H9 (cell line): ENCODE measurements around the gene TM9SF1. TPM values are rescaled to one million over a fixed set of nuclear protein-coding genes. Genes with fewer than 3 reads are reported as not detected.

ENCODE experiments used
- DNase-seq: peaks from one replicate; pipeline ENCODE4 v3.0.0-alpha.2; 2017
- H2AFZ ChIP-seq: one replicate; pipeline ENCODE4 v1.6.1; 2013; ENCODE audit warnings: mild to moderate bottlenecking, low read length, control low read depth, moderate library complexity
- H2AK5ac ChIP-seq: 2 replicates; pipeline ENCODE4 v1.6.1; 2013; ENCODE audit warnings: low read length, control low read depth, mixed read lengths; ENCODE audit not compliant: insufficient read length
- H2BK120ac ChIP-seq: one replicate; pipeline ENCODE4 v1.6.1; 2013; ENCODE audit warnings: low read depth, mild to moderate bottlenecking, low read length, control low read depth, inconsistent platforms; ENCODE audit not compliant: poor library complexity, severe bottlenecking
- H2BK12ac ChIP-seq: 2 replicates; pipeline ENCODE4 v1.6.1; 2013; ENCODE audit warnings: low read length, control low read depth, mixed read lengths, low read depth; ENCODE audit not compliant: insufficient read length
- H2BK15ac ChIP-seq: 2 replicates; pipeline ENCODE4 v1.6.1; 2013; ENCODE audit warnings: low read depth, low read length, control low read depth
- H2BK20ac ChIP-seq: one replicate; pipeline ENCODE4 v1.6.1; 2013; ENCODE audit warnings: low read depth, mild to moderate bottlenecking, low read length, control low read depth, inconsistent platforms; ENCODE audit not compliant: poor library complexity, severe bottlenecking
- H2BK5ac ChIP-seq: 2 replicates; pipeline ENCODE4 v1.6.1; 2013; ENCODE audit warnings: low read length, control low read depth, mixed read lengths; ENCODE audit not compliant: insufficient read length
- H3K14ac ChIP-seq: 2 replicates; pipeline ENCODE4 v1.6.1; 2013; ENCODE audit warnings: low read length, control low read depth; ENCODE audit not compliant: insufficient read depth
- H3K18ac ChIP-seq: 2 replicates; pipeline ENCODE4 v1.6.1; 2013; ENCODE audit warnings: low read depth, mild to moderate bottlenecking, mixed read lengths, low read length, control low read depth; ENCODE audit not compliant: insufficient read length
- H3K23ac ChIP-seq: 2 replicates; pipeline ENCODE4 v1.6.1; 2013; ENCODE audit warnings: low read length, control low read depth, mixed read lengths, low read depth; ENCODE audit not compliant: insufficient read length
- H3K23me2 ChIP-seq: 2 replicates; pipeline ENCODE4 v1.6.1; 2013; ENCODE audit warnings: low read depth, mild to moderate bottlenecking, mixed read lengths, low read length, control low read depth; ENCODE audit not compliant: insufficient read length, poor library complexity, severe bottlenecking
- H3K27ac ChIP-seq: 2 replicates; pipeline ENCODE4 v1.5.1; 2013; ENCODE audit warnings: low read length, control low read depth, mixed read lengths, low read depth; ENCODE audit not compliant: insufficient read length
- H3K27me3 ChIP-seq: 2 replicates; pipeline ENCODE4 v1.6.1; 2013; ENCODE audit warnings: low read length, control low read depth, inconsistent platforms; ENCODE audit not compliant: insufficient read depth
- H3K4ac ChIP-seq: 2 replicates; pipeline ENCODE4 v1.6.1; 2013; ENCODE audit warnings: low read depth, mild to moderate bottlenecking, control low read depth, inconsistent platforms, low read length, moderate library complexity
- H3K4me1 ChIP-seq: 2 replicates; pipeline ENCODE4 v1.6.1; 2013; ENCODE audit warnings: low read length, control low read depth, inconsistent platforms; ENCODE audit not compliant: insufficient read depth
- H3K4me2 ChIP-seq: 2 replicates; pipeline ENCODE4 v1.6.1; 2013; ENCODE audit warnings: low read length, control low read depth, mixed read lengths; ENCODE audit not compliant: insufficient read length, insufficient read depth
- H3K56ac ChIP-seq: 2 replicates; pipeline ENCODE4 v1.6.1; 2013; ENCODE audit warnings: low read depth, mild to moderate bottlenecking, mixed read lengths, low read length, control low read depth; ENCODE audit not compliant: insufficient read length
- H3K79me1 ChIP-seq: 2 replicates; pipeline ENCODE4 v1.6.1; 2013; ENCODE audit warnings: low read depth, mild to moderate bottlenecking, moderate library complexity, low read length, control low read depth, inconsistent platforms; ENCODE audit not compliant: insufficient read depth, poor library complexity, severe bottlenecking
- H3K79me2 ChIP-seq: 2 replicates; pipeline ENCODE4 v1.6.1; 2013; ENCODE audit warnings: low read length, control low read depth, inconsistent platforms; ENCODE audit not compliant: insufficient read depth
- H3K9ac ChIP-seq: 2 replicates; pipeline ENCODE4 v1.6.1; 2013; ENCODE audit warnings: low read length, control low read depth, mixed read lengths; ENCODE audit not compliant: insufficient read length; ENCODE audit errors: extremely low read depth
- H3K9me3 ChIP-seq: one replicate; pipeline ENCODE4 v1.6.1; 2013; ENCODE audit warnings: low read depth, low read length, inconsistent platforms; ENCODE audit not compliant: control insufficient read depth
- H3T11ph ChIP-seq: one replicate; pipeline ENCODE4 v1.6.1; 2013; ENCODE audit warnings: mild to moderate bottlenecking, low read length, control low read depth, inconsistent platforms
- H4K20me1 ChIP-seq: one replicate; pipeline ENCODE4 v1.6.1; 2013; ENCODE audit not compliant: control insufficient read depth, insufficient read length, insufficient read depth
- H4K5ac ChIP-seq: 2 replicates; pipeline ENCODE4 v1.6.1; 2013; ENCODE audit warnings: low read depth, mild to moderate bottlenecking, mixed read lengths, low read length, control low read depth; ENCODE audit not compliant: insufficient read length
- H4K8ac ChIP-seq: replicated peaks from 2 replicates; pipeline ENCODE4 v1.6.1; 2013; ENCODE audit warnings: low read length, control low read depth, mixed read lengths, low read depth; ENCODE audit not compliant: insufficient read length
- H4K91ac ChIP-seq: 2 replicates; pipeline ENCODE4 v1.6.1; 2013; ENCODE audit warnings: low read depth, mild to moderate bottlenecking, moderate library complexity, mixed read lengths, low read length, control low read depth; ENCODE audit not compliant: insufficient read length
- H3K27ac Mint-ChIP-seq, 3 experiments: 2 replicates in 2 of 3; 3 replicates in 1 of 3; pipeline ENCODE4 v1.8.0; 2020 to 2021; ENCODE audit warnings: mixed read lengths in 3 of 3, mild to moderate bottlenecking in 1 of 3, moderate library complexity in 1 of 3
- H3K27me3 Mint-ChIP-seq: 2 replicates; pipeline ENCODE4 v1.8.0; 2021; ENCODE audit warnings: low read depth, mild to moderate bottlenecking, moderate library complexity, mixed read lengths
- H3K36me3 Mint-ChIP-seq, 3 experiments: 2 replicates in 2 of 3; 3 replicates in 1 of 3; pipeline ENCODE4 v1.8.0; 2020 to 2021; ENCODE audit warnings: low read depth in 3 of 3, mixed read lengths in 3 of 3; ENCODE audit not compliant: insufficient read depth in 1 of 3
- H3K4me1 Mint-ChIP-seq, 2 experiments: 2 replicates each; pipeline ENCODE4 v1.8.0; 2020; ENCODE audit warnings: mixed read lengths in 2 of 2
- H3K4me3 Mint-ChIP-seq, 2 experiments: 2 replicates in 1 of 2; 3 replicates in 1 of 2; pipeline ENCODE4 v1.8.0; 2020 to 2021; ENCODE audit warnings: mild to moderate bottlenecking in 2 of 2, mixed read lengths in 2 of 2, moderate library complexity in 1 of 2
- H3K9me3 Mint-ChIP-seq, 2 experiments: 2 replicates in 1 of 2; 3 replicates in 1 of 2; pipeline ENCODE4 v1.8.0; 2020; ENCODE audit warnings: mild to moderate bottlenecking in 2 of 2, mixed read lengths in 2 of 2, moderate library complexity in 1 of 2
- CTCF ChIP-seq: fragments of 200-600 bp; sonication (generic); conservative IDR thresholded peaks from 3 replicates; pipeline ENCODE4 v1.8.0; 2021; ENCODE audit warnings: antibody characterized with exemption, mild to moderate bottlenecking
- WGBS: extraction: QIAGEN DNeasy Blood & Tissue Kit; methylation state at CpG from one replicate; pipeline ENCODE4 v1.1.7; 2013; ENCODE audit warnings: missing lambda C conversion rate, low lambda C conversion rate, mixed read lengths; ENCODE audit not compliant: insufficient read length; ENCODE audit errors: extremely low coverage; 5-methylcytosine and 5-hydroxymethylcytosine counted together
- total RNA-seq: library from RNA; stranded (reverse); gene quantifications from 2 replicates; pipeline ENCODE4 v1.2.1, GENCODE V29; 2021

The TM9SF1 gene
- total RNA-seq, 1 experiment from 2014 or later, result 31.6 TPM

- no peak overlapping the region for H3T11ph ChIP-seq
- no peak overlapping the region for H3K4me3 Mint-ChIP-seq
- no peak overlapping the region for H2BK5ac ChIP-seq
- H3K27ac Mint-ChIP-seq, result peak overlapping the region in 1 of 3 experiments; percentile 46; a peak in 2 of 7 replicates
- no peak overlapping the region for H2AFZ ChIP-seq
- H3K4me1 ChIP-seq, result no peaks in the 10 kb centered on the region
- WGBS, result no CpG with 5 or more reads among the region's 3 CpGs
- H4K5ac ChIP-seq, result no peak overlapping the region
- no peak overlapping the region for H3K27ac ChIP-seq
- H3K23me2 ChIP-seq, result peaks cover 8% of the 10 kb centered on the region
- DNase-seq, result no peak
- H3K27me3 Mint-ChIP-seq, result no peaks in the 10 kb centered on the region
- H4K20me1 ChIP-seq, result no peaks in the 10 kb centered on the region
- H3K56ac ChIP-seq, result no peak overlapping the region
- H3K9me3 ChIP-seq, result no peaks in the 10 kb centered on the region
- H3K79me1 ChIP-seq, result peaks cover 11% of the 10 kb centered on the region
- H3K9me3 Mint-ChIP-seq, result no peaks in the 10 kb centered on the region
- H3K4me1 Mint-ChIP-seq, result peaks cover 7 to 9% of the 10 kb centered on the region in 2 experiments
- no peak overlapping the region for H2BK15ac ChIP-seq
- H3K4me2 ChIP-seq, result no peak overlapping the region
- H2BK20ac ChIP-seq, result no peak overlapping the region
- H2BK120ac ChIP-seq, result no peak overlapping the region
- no peak overlapping the region for H4K91ac ChIP-seq
- TF ChIP-seq CTCF, result no peak
- no peak overlapping the region for H2AK5ac ChIP-seq
- H3K36me3 Mint-ChIP-seq, result peaks cover 0 to 13% (median 11%) of the 10 kb centered on the region in 3 experiments; a peak in 5 of 7 replicates
- no peak overlapping the region for H2BK12ac ChIP-seq
- no peak overlapping the region for H3K9ac ChIP-seq
- no peak overlapping the region for H3K14ac ChIP-seq
- H3K18ac ChIP-seq, result no peak overlapping the region
- no peak overlapping the region for H3K23ac ChIP-seq
- H3K79me2 ChIP-seq, result peaks cover 3% of the 10 kb centered on the region; the same call in 1 of the 2 replicates
- H4K8ac ChIP-seq, result no peak overlapping the region
- H3K4ac ChIP-seq, result no peak overlapping the region
- H3K27me3 ChIP-seq, result no peaks in the 10 kb centered on the region
Measured at GRCh38 chr14:24219521-24219920, 24.3 kb upstream of the TM9SF1 start.
